Measurements from ENCODE around the gene GNAT2.

Gene GNAT2

GRCh38 chr1:109626682-109627408 is 7.4 kb upstream of the GNAT2 start:
- DNase-seq (ENCODE audit: low read depth): no peak

- no peak for DNase-seq (ENCODE audit: low read depth)
Observed at GRCh38 chr1:109625601-109626560, 6.5 kb upstream of the GNAT2 start.

- DNase-seq (ENCODE audit: low read depth): no peak
Observed at GRCh38 chr1:109625176-109625575, 5.8 kb upstream of the GNAT2 start.

GRCh38 chr1:109624201-109625010 is 5.0 kb upstream of the GNAT2 start:
- DNase-seq (ENCODE audit: low read depth): no peak

GRCh38 chr1:109623601-109624161 is 4.3 kb upstream of the GNAT2 start:
- no peak for DNase-seq (ENCODE audit: low read depth)

GRCh38 chr1:109622895-109623294 is 3.5 kb upstream of the GNAT2 start:
- no peak for DNase-seq (ENCODE audit: low read depth)

GRCh38 chr1:109622137-109622892 is 2.9 kb upstream of the GNAT2 start:
- DNase-seq (ENCODE audit: low read depth): no peak

- no peak for DNase-seq (ENCODE audit: low read depth)
Observed at GRCh38 chr1:109621379-109622136, 2.1 kb upstream of the GNAT2 start.

GRCh38 chr1:109620841-109621286 is 1.4 kb upstream of the GNAT2 start:
- DNase-seq (ENCODE audit: low read depth): peak; percentile 98

- DNase-seq (ENCODE audit: low read depth): no peak
Observed at GRCh38 chr1:109620401-109620791, 980 bp upstream of the GNAT2 start.

GRCh38 chr1:109618661-109619575 is 498 bp downstream of the GNAT2 start:
- no peak for DNase-seq (ENCODE audit: low read depth)

- DNase-seq (ENCODE audit: low read depth): no peak
Observed at GRCh38 chr1:109617291-109617801, 2.1 kb downstream of the GNAT2 start.

- no peak for DNase-seq (ENCODE audit: low read depth)
Observed at GRCh38 chr1:109616391-109616790, 3.0 kb downstream of the GNAT2 start.

GRCh38 chr1:109615879-109616278 is 3.5 kb downstream of the GNAT2 start:
- peak; percentile 48 for DNase-seq (ENCODE audit: low read depth)

- no peak for DNase-seq (ENCODE audit: low read depth)
Observed at GRCh38 chr1:109613361-109614147, 5.9 kb downstream of the GNAT2 start.

GRCh38 chr1:109611308-109611990 is 8.0 kb downstream of the GNAT2 start:
- DNase-seq (ENCODE audit: low read depth): no peak

- no peak for DNase-seq (ENCODE audit: low read depth)
Observed at GRCh38 chr1:109610609-109611307, 8.7 kb downstream of the GNAT2 start.

All from T-helper 22 cell (primary cell).